ENCODE results near the gene RNF144A. TPM values are rescaled to one million over a fixed set of nuclear protein-coding genes. Genes with fewer than 3 reads are reported as not detected.

RNF144A gene
- total RNA-seq, 1 donor from 2014 or later: 23.5 TPM

DNA sequence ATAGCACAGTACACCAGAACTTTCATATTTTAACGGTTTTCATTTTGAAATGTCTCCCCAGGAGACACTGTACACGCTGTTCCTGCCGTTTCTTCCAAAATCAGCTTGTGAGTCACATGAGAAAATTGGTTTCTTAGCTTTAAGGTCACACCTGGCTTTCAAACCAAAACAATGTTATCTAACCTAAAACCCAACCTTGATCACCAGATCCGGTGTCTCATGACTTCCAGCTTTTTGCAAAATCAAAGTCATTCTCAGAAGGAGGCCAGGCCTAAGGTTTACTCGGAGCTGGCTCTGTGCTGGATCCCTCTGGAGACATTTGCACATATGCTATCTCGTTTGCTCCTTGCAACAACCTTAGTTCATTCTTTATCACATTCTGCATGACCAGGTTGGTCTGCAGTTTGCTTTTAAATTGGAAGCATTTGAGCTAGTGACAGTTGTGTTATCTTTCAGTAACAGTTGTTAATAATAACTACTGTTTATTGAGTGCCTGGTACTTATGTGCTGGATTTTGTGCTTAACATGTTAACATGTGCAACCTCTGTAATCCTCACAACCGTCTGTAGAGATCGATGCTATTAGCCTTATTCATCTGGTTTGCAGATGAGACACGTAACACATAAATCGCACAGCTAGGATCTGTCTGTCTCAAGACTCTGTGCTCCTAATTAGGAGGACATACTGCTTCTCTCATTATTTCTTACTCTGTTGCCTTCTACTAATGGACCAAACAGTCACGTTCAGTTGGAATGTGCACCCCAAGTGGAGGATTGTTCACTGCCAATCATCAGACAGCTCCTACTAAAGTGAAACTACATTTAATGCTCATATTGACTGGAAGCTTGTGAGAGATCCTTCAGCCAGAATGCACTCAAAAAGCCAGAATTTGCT is 105.5 kb downstream of the RNF144A start:
- no peak for DNase-seq (ENCODE audit: low read depth)
- TF ChIP-seq, protein P1, sequence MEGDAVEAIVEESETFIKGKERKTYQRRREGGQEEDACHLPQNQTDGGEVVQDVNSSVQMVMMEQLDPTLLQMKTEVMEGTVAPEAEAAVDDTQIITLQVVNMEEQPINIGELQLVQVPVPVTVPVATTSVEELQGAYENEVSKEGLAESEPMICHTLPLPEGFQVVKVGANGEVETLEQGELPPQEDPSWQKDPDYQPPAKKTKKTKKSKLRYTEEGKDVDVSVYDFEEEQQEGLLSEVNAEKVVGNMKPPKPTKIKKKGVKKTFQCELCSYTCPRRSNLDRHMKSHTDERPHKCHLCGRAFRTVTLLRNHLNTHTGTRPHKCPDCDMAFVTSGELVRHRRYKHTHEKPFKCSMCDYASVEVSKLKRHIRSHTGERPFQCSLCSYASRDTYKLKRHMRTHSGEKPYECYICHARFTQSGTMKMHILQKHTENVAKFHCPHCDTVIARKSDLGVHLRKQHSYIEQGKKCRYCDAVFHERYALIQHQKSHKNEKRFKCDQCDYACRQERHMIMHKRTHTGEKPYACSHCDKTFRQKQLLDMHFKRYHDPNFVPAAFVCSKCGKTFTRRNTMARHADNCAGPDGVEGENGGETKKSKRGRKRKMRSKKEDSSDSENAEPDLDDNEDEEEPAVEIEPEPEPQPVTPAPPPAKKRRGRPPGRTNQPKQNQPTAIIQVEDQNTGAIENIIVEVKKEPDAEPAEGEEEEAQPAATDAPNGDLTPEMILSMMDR (IDR thresholded peaks at IDR 0.05; ENCODE audit: insufficient read depth, low read length, poor library complexity, severe bottlenecking): no peak
- H3K36me3 ChIP-seq (ENCODE audit: control insufficient read depth, insufficient read depth, low read length): no peaks in the 10 kb centered on the region
- no peaks in the 10 kb centered on the region for H3K27me3 ChIP-seq (ENCODE audit: control insufficient read depth, insufficient read depth, low read length)
- no peak overlapping the region for H3K4me3 ChIP-seq (ENCODE audit: low read depth, low read length)

DNA sequence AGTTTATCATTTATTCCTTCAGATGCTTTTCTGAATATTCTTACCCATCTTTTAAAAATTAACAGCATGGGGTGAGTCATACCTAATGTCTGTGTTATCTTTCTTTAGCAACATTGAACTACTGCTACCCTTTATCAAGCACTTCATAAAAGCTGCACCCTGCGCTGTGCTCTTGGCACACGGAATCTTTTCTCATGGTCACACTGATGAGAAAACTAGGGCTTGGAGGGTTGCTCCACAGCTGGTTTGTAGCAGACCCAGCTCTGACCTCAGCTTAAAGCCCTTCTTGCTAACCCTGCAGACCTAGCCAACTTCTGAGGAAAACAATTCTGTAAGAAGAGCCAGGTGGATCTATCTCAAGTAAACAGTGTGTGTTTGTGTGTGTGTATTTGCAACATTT is 106.3 kb downstream of the RNF144A start:
- TF ChIP-seq, protein P1 (IDR thresholded peaks at IDR 0.05; ENCODE audit: insufficient read depth, low read length, poor library complexity, severe bottlenecking): no peak
- no peak overlapping the region for H3K4me3 ChIP-seq (ENCODE audit: low read depth, low read length)
- DNase-seq (ENCODE audit: low read depth): no peak

DNA sequence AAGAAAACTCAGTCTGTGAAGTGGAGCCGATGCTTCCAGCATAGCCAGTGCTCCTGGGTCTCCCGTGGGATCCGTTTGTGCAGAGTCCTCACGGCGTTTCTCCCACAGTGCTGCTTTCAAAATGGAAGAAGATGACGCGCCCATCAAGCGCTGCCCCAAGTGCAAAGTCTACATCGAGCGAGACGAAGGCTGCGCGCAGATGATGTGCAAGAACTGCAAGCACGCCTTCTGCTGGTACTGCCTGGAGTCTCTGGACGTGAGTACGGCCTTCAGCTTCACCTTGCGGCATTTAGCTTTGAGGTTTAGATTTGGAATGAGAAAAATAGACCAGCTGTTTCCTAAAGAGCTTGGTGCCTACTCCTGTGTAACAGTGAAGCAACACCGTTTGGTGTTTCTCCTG is 107.0 kb downstream of the RNF144A start:
- TF ChIP-seq, protein P1 (IDR thresholded peaks at IDR 0.05; ENCODE audit: insufficient read depth, low read length, poor library complexity, severe bottlenecking): no peak
- H3K36me3 ChIP-seq (ENCODE audit: control insufficient read depth, insufficient read depth, low read length): no peaks in the 10 kb centered on the region
- no peaks in the 10 kb centered on the region for H3K27me3 ChIP-seq (ENCODE audit: control insufficient read depth, insufficient read depth, low read length)
- H3K4me3 ChIP-seq (ENCODE audit: low read depth, low read length): no peak overlapping the region
- no peak for DNase-seq (ENCODE audit: low read depth)

More for the DNA sequence above, 106.3 kb downstream of the RNF144A start:
- Histone ChIP-seq H3K36me3 (ENCODE audit: control insufficient read depth, insufficient read depth, low read length) (no peaks in the 10 kb centered on the region), H3K27me3 (ENCODE audit: control insufficient read depth, insufficient read depth, low read length) (no peaks in the 10 kb centered on the region)

DNA sequence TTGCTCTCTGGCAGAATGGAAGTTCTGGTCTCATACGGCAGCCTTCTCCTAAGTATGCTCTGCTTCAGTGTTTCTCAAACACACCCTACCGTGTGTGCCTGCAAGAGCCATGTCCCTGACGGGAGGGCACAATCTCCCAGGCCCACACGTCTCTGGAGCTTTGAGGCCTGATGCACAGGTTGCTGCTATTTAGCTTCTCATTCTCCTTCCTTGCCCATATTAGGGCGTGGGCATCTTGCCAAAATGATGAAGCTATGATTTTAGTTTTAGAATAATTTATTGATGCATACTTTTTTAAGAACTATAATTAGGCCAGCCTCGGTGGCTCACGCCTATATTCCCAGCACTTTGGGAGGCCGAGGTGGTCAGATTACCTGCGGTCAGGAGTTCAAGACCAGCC is 107.9 kb downstream of the RNF144A start:
- no peaks in the 10 kb centered on the region for H3K27me3 ChIP-seq (ENCODE audit: control insufficient read depth, insufficient read depth, low read length)
- DNase-seq (ENCODE audit: low read depth): no peak
- no peaks in the 10 kb centered on the region for H3K36me3 ChIP-seq (ENCODE audit: control insufficient read depth, insufficient read depth, low read length)
- no peak overlapping the region for H3K4me3 ChIP-seq (ENCODE audit: low read depth, low read length)
- TF ChIP-seq, protein P1 (IDR thresholded peaks at IDR 0.05; ENCODE audit: insufficient read depth, low read length, poor library complexity, severe bottlenecking): no peak

DNA sequence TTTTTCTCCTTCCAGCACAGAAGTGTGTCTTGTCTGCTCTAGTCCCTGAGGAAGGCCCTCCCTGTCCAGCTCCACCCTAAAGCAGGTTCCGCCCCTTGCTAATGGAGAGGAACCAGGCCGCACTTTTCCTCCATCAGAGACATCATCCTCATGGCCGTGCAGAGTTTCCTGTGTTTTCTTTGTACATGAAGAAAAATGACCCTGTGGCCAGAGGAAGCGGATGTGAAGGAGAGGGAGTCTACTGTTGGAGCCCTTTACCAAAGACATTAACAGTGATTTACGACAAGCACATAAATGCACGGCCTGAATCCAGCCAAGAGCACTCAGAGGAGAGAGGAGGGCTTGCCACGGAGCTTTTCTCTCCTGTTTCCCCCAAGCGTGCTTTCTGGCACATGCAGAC is 109.5 kb downstream of the RNF144A start:
- TF ChIP-seq, protein P1 (IDR thresholded peaks at IDR 0.05; ENCODE audit: insufficient read depth, low read length, poor library complexity, severe bottlenecking): no peak
- no peaks in the 10 kb centered on the region for H3K36me3 ChIP-seq (ENCODE audit: control insufficient read depth, insufficient read depth, low read length)
- no peaks in the 10 kb centered on the region for H3K27me3 ChIP-seq (ENCODE audit: control insufficient read depth, insufficient read depth, low read length)

More for the DNA sequence above, 109.5 kb downstream of the RNF144A start:
- no peak overlapping the region for H3K4me3 ChIP-seq (ENCODE audit: low read depth, low read length)
- DNase-seq (ENCODE audit: low read depth): no peak
